Hepatocyte (in vitro differentiated cells): Measurements from ENCODE around the gene VWA7.

Experiments
- CTCF ChIP-seq: fragments of 200-600 bp; sonication (generic); IDR thresholded peaks from 2 replicates; pipeline ENCODE4 v1.5.1; 2016; ENCODE audit warnings: antibody characterized with exemption, mild to moderate bottlenecking; ENCODE audit not compliant: poor library complexity
- EZH2 ChIP-seq: fragments of 200-600 bp; sonication (generic); IDR thresholded peaks from 2 replicates; pipeline ENCODE4 v1.6.1; 2016; ENCODE audit warnings: antibody characterized with exemption, mild to moderate bottlenecking, borderline replicate concordance
- EZH2phosphoT487 ChIP-seq: fragments of 200-600 bp; sonication (generic); IDR thresholded peaks from one replicate; pipeline ENCODE4 v1.6.1; 2018; ENCODE audit warnings: antibody characterized with exemption, mild to moderate bottlenecking, low read depth, moderate library complexity; ENCODE audit not compliant: unreplicated experiment, severe bottlenecking

GRCh38 chr6:31778999-31779885, 2.1 kb upstream of the VWA7 start:
- no peak for TF ChIP-seq EZH2phosphoT487
- no peak for TF ChIP-seq EZH2
- no peak for TF ChIP-seq CTCF
